H9 (cell line): ENCODE data around the gene HAPLN2. TPM values are rescaled to one million over a fixed set of nuclear protein-coding genes. Genes with fewer than 3 reads are reported as not detected.

ENCODE experiments used
- DNase-seq: peaks from one replicate; pipeline ENCODE4 v3.0.0-alpha.2; 2017
- H2AFZ ChIP-seq: one replicate; pipeline ENCODE4 v1.6.1; 2013; ENCODE audit warnings: mild to moderate bottlenecking, low read length, control low read depth, moderate library complexity
- H2AK5ac ChIP-seq: 2 replicates; pipeline ENCODE4 v1.6.1; 2013; ENCODE audit warnings: low read length, control low read depth, mixed read lengths; ENCODE audit not compliant: insufficient read length
- H2BK120ac ChIP-seq: one replicate; pipeline ENCODE4 v1.6.1; 2013; ENCODE audit warnings: low read depth, mild to moderate bottlenecking, low read length, control low read depth, inconsistent platforms; ENCODE audit not compliant: poor library complexity, severe bottlenecking
- H2BK12ac ChIP-seq: 2 replicates; pipeline ENCODE4 v1.6.1; 2013; ENCODE audit warnings: low read length, control low read depth, mixed read lengths, low read depth; ENCODE audit not compliant: insufficient read length
- H2BK15ac ChIP-seq: 2 replicates; pipeline ENCODE4 v1.6.1; 2013; ENCODE audit warnings: low read depth, low read length, control low read depth
- H2BK20ac ChIP-seq: one replicate; pipeline ENCODE4 v1.6.1; 2013; ENCODE audit warnings: low read depth, mild to moderate bottlenecking, low read length, control low read depth, inconsistent platforms; ENCODE audit not compliant: poor library complexity, severe bottlenecking
- H2BK5ac ChIP-seq: 2 replicates; pipeline ENCODE4 v1.6.1; 2013; ENCODE audit warnings: low read length, control low read depth, mixed read lengths; ENCODE audit not compliant: insufficient read length
- H3K14ac ChIP-seq: 2 replicates; pipeline ENCODE4 v1.6.1; 2013; ENCODE audit warnings: low read length, control low read depth; ENCODE audit not compliant: insufficient read depth
- H3K18ac ChIP-seq: 2 replicates; pipeline ENCODE4 v1.6.1; 2013; ENCODE audit warnings: low read depth, mild to moderate bottlenecking, mixed read lengths, low read length, control low read depth; ENCODE audit not compliant: insufficient read length
- H3K23ac ChIP-seq: 2 replicates; pipeline ENCODE4 v1.6.1; 2013; ENCODE audit warnings: low read length, control low read depth, mixed read lengths, low read depth; ENCODE audit not compliant: insufficient read length
- H3K23me2 ChIP-seq: 2 replicates; pipeline ENCODE4 v1.6.1; 2013; ENCODE audit warnings: low read depth, mild to moderate bottlenecking, mixed read lengths, low read length, control low read depth; ENCODE audit not compliant: insufficient read length, poor library complexity, severe bottlenecking
- H3K27ac ChIP-seq: 2 replicates; pipeline ENCODE4 v1.5.1; 2013; ENCODE audit warnings: low read length, control low read depth, mixed read lengths, low read depth; ENCODE audit not compliant: insufficient read length
- H3K27me3 ChIP-seq: 2 replicates; pipeline ENCODE4 v1.6.1; 2013; ENCODE audit warnings: low read length, control low read depth, inconsistent platforms; ENCODE audit not compliant: insufficient read depth
- H3K4ac ChIP-seq: 2 replicates; pipeline ENCODE4 v1.6.1; 2013; ENCODE audit warnings: low read depth, mild to moderate bottlenecking, control low read depth, inconsistent platforms, low read length, moderate library complexity
- H3K4me1 ChIP-seq: 2 replicates; pipeline ENCODE4 v1.6.1; 2013; ENCODE audit warnings: low read length, control low read depth, inconsistent platforms; ENCODE audit not compliant: insufficient read depth
- H3K4me2 ChIP-seq: 2 replicates; pipeline ENCODE4 v1.6.1; 2013; ENCODE audit warnings: low read length, control low read depth, mixed read lengths; ENCODE audit not compliant: insufficient read length, insufficient read depth
- H3K56ac ChIP-seq: 2 replicates; pipeline ENCODE4 v1.6.1; 2013; ENCODE audit warnings: low read depth, mild to moderate bottlenecking, mixed read lengths, low read length, control low read depth; ENCODE audit not compliant: insufficient read length
- H3K79me1 ChIP-seq: 2 replicates; pipeline ENCODE4 v1.6.1; 2013; ENCODE audit warnings: low read depth, mild to moderate bottlenecking, moderate library complexity, low read length, control low read depth, inconsistent platforms; ENCODE audit not compliant: insufficient read depth, poor library complexity, severe bottlenecking
- H3K79me2 ChIP-seq: 2 replicates; pipeline ENCODE4 v1.6.1; 2013; ENCODE audit warnings: low read length, control low read depth, inconsistent platforms; ENCODE audit not compliant: insufficient read depth
- H3K9ac ChIP-seq: 2 replicates; pipeline ENCODE4 v1.6.1; 2013; ENCODE audit warnings: low read length, control low read depth, mixed read lengths; ENCODE audit not compliant: insufficient read length; ENCODE audit errors: extremely low read depth
- H3K9me3 ChIP-seq: one replicate; pipeline ENCODE4 v1.6.1; 2013; ENCODE audit warnings: low read depth, low read length, inconsistent platforms; ENCODE audit not compliant: control insufficient read depth
- H3T11ph ChIP-seq: one replicate; pipeline ENCODE4 v1.6.1; 2013; ENCODE audit warnings: mild to moderate bottlenecking, low read length, control low read depth, inconsistent platforms
- H4K20me1 ChIP-seq: one replicate; pipeline ENCODE4 v1.6.1; 2013; ENCODE audit not compliant: control insufficient read depth, insufficient read length, insufficient read depth
- H4K5ac ChIP-seq: 2 replicates; pipeline ENCODE4 v1.6.1; 2013; ENCODE audit warnings: low read depth, mild to moderate bottlenecking, mixed read lengths, low read length, control low read depth; ENCODE audit not compliant: insufficient read length
- H4K8ac ChIP-seq: replicated peaks from 2 replicates; pipeline ENCODE4 v1.6.1; 2013; ENCODE audit warnings: low read length, control low read depth, mixed read lengths, low read depth; ENCODE audit not compliant: insufficient read length
- H4K91ac ChIP-seq: 2 replicates; pipeline ENCODE4 v1.6.1; 2013; ENCODE audit warnings: low read depth, mild to moderate bottlenecking, moderate library complexity, mixed read lengths, low read length, control low read depth; ENCODE audit not compliant: insufficient read length
- H3K27ac Mint-ChIP-seq, 3 experiments: 2 replicates in 2 of 3; 3 replicates in 1 of 3; pipeline ENCODE4 v1.8.0; 2020 to 2021; ENCODE audit warnings: mixed read lengths in 3 of 3, mild to moderate bottlenecking in 1 of 3, moderate library complexity in 1 of 3
- H3K27me3 Mint-ChIP-seq: 2 replicates; pipeline ENCODE4 v1.8.0; 2021; ENCODE audit warnings: low read depth, mild to moderate bottlenecking, moderate library complexity, mixed read lengths
- H3K36me3 Mint-ChIP-seq, 3 experiments: 2 replicates in 2 of 3; 3 replicates in 1 of 3; pipeline ENCODE4 v1.8.0; 2020 to 2021; ENCODE audit warnings: low read depth in 3 of 3, mixed read lengths in 3 of 3; ENCODE audit not compliant: insufficient read depth in 1 of 3
- H3K4me1 Mint-ChIP-seq, 2 experiments: 2 replicates each; pipeline ENCODE4 v1.8.0; 2020; ENCODE audit warnings: mixed read lengths in 2 of 2
- H3K4me3 Mint-ChIP-seq, 2 experiments: 2 replicates in 1 of 2; 3 replicates in 1 of 2; pipeline ENCODE4 v1.8.0; 2020 to 2021; ENCODE audit warnings: mild to moderate bottlenecking in 2 of 2, mixed read lengths in 2 of 2, moderate library complexity in 1 of 2
- H3K9me3 Mint-ChIP-seq, 2 experiments: 2 replicates in 1 of 2; 3 replicates in 1 of 2; pipeline ENCODE4 v1.8.0; 2020; ENCODE audit warnings: mild to moderate bottlenecking in 2 of 2, mixed read lengths in 2 of 2, moderate library complexity in 1 of 2
- CTCF ChIP-seq: fragments of 200-600 bp; sonication (generic); conservative IDR thresholded peaks from 3 replicates; pipeline ENCODE4 v1.8.0; 2021; ENCODE audit warnings: antibody characterized with exemption, mild to moderate bottlenecking
- WGBS: extraction: QIAGEN DNeasy Blood & Tissue Kit; methylation state at CpG from one replicate; pipeline ENCODE4 v1.1.7; 2013; ENCODE audit warnings: missing lambda C conversion rate, low lambda C conversion rate, mixed read lengths; ENCODE audit not compliant: insufficient read length; ENCODE audit errors: extremely low coverage; 5-methylcytosine and 5-hydroxymethylcytosine counted together
- total RNA-seq: library from RNA; stranded (reverse); gene quantifications from 2 replicates; pipeline ENCODE4 v1.2.1, GENCODE V29; 2021

Gene HAPLN2
- total RNA-seq, 1 experiment from 2014 or later: 0.46 TPM

GRCh38 chr1:156652131-156652991 is 33.1 kb downstream of the HAPLN2 start:
- H3K79me1 ChIP-seq: no peaks in the 10 kb centered on the region
- H3K9ac ChIP-seq: no peak overlapping the region
- H3K27ac ChIP-seq: no peak overlapping the region
- H4K91ac ChIP-seq: no peak overlapping the region
- no peak overlapping the region for H4K5ac ChIP-seq
- H3K4me2 ChIP-seq: no peak overlapping the region
- no peaks in the 10 kb centered on the region; the same call in 1 of the 2 replicates for H3K4me1 ChIP-seq
- H4K20me1 ChIP-seq: no peaks in the 10 kb centered on the region
- Mint-ChIP-seq H3K36me3 (no peaks in the 10 kb centered on the region), H3K4me3 (no peak overlapping the region), H3K4me1 (peaks cover 27 to 37% of the 10 kb centered on the region in 2 experiments), H3K27ac (no peak overlapping the region), H3K27me3 (peaks cover 98% of the 10 kb centered on the region), H3K9me3 (no peaks in the 10 kb centered on the region)
- no peak overlapping the region for H3K14ac ChIP-seq
- no peak overlapping the region for H2BK20ac ChIP-seq
- no peak overlapping the region for H2AK5ac ChIP-seq
- H3K9me3 ChIP-seq: no peaks in the 10 kb centered on the region
- no peaks in the 10 kb centered on the region for H3K79me2 ChIP-seq
- H3K18ac ChIP-seq: no peak overlapping the region
- no peak overlapping the region for H2BK12ac ChIP-seq
- no peak overlapping the region for H3T11ph ChIP-seq
- H2AFZ ChIP-seq: no peak overlapping the region
- TF ChIP-seq CTCF: no peak
- H4K8ac ChIP-seq: no peak overlapping the region
- no peak overlapping the region for H3K23ac ChIP-seq
- no peak overlapping the region for H2BK5ac ChIP-seq
- no peak overlapping the region for H2BK15ac ChIP-seq
- DNase-seq: peak; percentile 64
- peaks cover 7% of the 10 kb centered on the region for H3K23me2 ChIP-seq
- no peak overlapping the region for H3K4ac ChIP-seq
- H3K56ac ChIP-seq: no peak overlapping the region
- no CpG with 5 or more reads among the region's 16 CpGs for WGBS
- no peak overlapping the region for H2BK120ac ChIP-seq
- no peaks in the 10 kb centered on the region; the same call in 1 of the 2 replicates for H3K27me3 ChIP-seq
